Superior temporal gyrus (tissue), 1 donor: ENCODE results near the gene GRIPAP1.
A peak's percentile ranks its signal among the peaks of the same experiment; 100 is the strongest.

Source experiments
- DNase-seq: peaks from one replicate; pipeline ENCODE4 v3.0.0-alpha.2; 2016; ENCODE audit errors: extremely low spot score

The GRIPAP1 gene

GRCh38 chrX:49002091-49002935, at the start of gene GRIPAP1:
GRIPAP1 (minus strand) TSS chrX:49002264; CDS start chrX:49002229, 35 bp downstream.
- DNase-seq = peak; percentile 85

GRCh38 chrX:49043987-49044281, 41.9 kb upstream of the GRIPAP1 start:
- no peak for DNase-seq

- DNase-seq = peak; percentile 97
These were observed 41.3 kb upstream of the GRIPAP1 start, which contains the start of gene TFE3 for GRCh38 chrX:49043220-49043986. TFE3 (minus strand) TSS chrX:49043357; CDS start chrX:49043226, 131 bp downstream.

GRCh38 chrX:49042581-49043219, 40.6 kb upstream of the GRIPAP1 start:
- no peak for DNase-seq

- DNase-seq = peak; percentile 10
These were observed 39.9 kb upstream of the GRIPAP1 start for GRCh38 chrX:49041744-49042580.

- DNase-seq = no peak
These were observed 38.4 kb upstream of the GRIPAP1 start for GRCh38 chrX:49040376-49040955.

GRCh38 chrX:49039598-49040375, 37.7 kb upstream of the GRIPAP1 start:
- DNase-seq = peak; percentile 27

- no peak for DNase-seq
These were observed 35.9 kb upstream of the GRIPAP1 start for GRCh38 chrX:49037883-49038475.

- no peak for DNase-seq
These were observed 28.2 kb upstream of the GRIPAP1 start for GRCh38 chrX:49030283-49030682.

GRCh38 chrX:49029876-49030275, 27.8 kb upstream of the GRIPAP1 start:
- no peak for DNase-seq

- DNase-seq = no peak
These were observed 17.7 kb upstream of the GRIPAP1 start for GRCh38 chrX:49019599-49020249.

- DNase-seq = no peak
These were observed 17.0 kb upstream of the GRIPAP1 start for GRCh38 chrX:49019050-49019449.

GRCh38 chrX:49003696-49004095, 1.6 kb upstream of the GRIPAP1 start:
- no peak for DNase-seq

- DNase-seq = no peak
These were observed 458 bp downstream of the GRIPAP1 start for GRCh38 chrX:49001521-49002090.

GRCh38 chrX:49000636-49001035, 1.4 kb downstream of the GRIPAP1 start:
- DNase-seq = no peak

- DNase-seq = no peak
These were observed 3.0 kb downstream of the GRIPAP1 start for GRCh38 chrX:48999030-48999429.

- DNase-seq = no peak
These were observed 3.7 kb downstream of the GRIPAP1 start for GRCh38 chrX:48998391-48998790.

GRCh38 chrX:48997865-48998264, 4.2 kb downstream of the GRIPAP1 start:
- no peak for DNase-seq

- DNase-seq = no peak
These were observed 4.6 kb downstream of the GRIPAP1 start for GRCh38 chrX:48997455-48997854.
